Femur (tissue), 1 donor: ENCODE measurements around the gene GPC4.
"Not testable (repeated sequence)": the region's sequence is repeated elsewhere in the genome, so short reads cannot be mapped to it uniquely, and the experiment has no call there.

Source experiments
- DNase-seq: peaks from one replicate; pipeline ENCODE4 v3.0.0-alpha.2; 2017

GPC4 gene

GRCh38 chrX:133302775-133303445, 112.4 kb downstream of the GPC4 start:
- no peak for DNase-seq

DNA sequence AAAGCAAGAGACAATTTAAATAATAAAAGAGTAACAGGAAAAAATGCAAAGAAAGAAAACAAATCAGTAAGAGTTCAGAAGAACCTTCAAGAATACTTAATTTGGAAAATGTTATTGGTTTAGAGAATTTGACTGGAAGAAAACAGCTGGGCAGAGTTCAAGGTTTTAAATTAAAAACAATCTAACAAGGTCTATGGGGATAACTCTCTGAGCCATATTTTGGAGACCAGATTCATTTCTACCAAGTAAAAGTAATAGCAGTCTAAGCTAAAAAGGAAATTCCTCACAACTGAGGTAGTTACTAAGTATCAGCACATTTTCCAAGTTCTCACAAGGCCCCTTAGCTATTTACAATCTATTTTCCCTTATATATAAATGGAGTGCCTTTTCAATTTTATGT, 114.7 kb downstream of the GPC4 start:
- no peak for DNase-seq

DNA sequence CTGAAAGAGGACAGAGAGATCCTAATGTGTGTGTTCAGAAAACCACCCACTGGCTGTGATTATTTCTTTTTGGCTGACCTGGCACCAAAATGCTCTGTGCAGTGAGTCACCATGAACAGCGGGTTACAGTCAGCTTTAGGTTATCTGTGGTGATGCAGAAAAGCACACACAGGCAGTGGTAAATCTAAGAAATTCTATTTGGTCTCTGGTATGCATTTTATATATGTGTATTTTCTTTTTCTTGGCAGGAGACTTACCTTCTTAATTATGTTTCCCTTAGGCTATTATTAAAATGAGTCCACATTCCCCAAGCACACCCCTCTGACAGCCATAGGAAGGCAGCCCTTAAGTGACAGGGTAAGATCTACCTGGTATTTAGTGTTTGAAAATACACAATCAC, 118.0 kb downstream of the GPC4 start:
- no peak for DNase-seq

GRCh38 chrX:133294126-133294525, 121.2 kb downstream of the GPC4 start:
- DNase-seq = peak; percentile 23

DNA sequence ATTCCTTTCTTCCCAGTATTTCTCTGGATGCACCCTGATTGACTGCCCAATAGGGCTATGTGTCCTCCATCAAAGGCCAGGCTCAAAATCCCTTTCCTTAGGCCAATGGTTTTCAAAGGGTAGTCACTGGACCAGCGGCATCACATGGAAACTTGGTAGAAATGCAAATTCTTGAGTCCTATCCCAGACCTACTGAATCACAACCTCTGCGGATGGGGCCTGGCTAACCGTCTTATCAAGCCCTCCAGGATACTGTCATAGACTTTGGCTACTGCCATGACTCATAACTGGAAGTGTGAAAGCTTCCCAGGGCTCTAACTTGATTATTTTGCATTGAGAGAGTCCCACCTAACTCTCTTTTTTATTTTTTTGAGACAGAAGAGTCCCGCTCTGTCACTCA, 125.2 kb downstream of the GPC4 start:
- no peak for DNase-seq

- no peak for DNase-seq
Measured at GRCh38 chrX:133287860-133288259, 127.4 kb downstream of the GPC4 start.

DNA sequence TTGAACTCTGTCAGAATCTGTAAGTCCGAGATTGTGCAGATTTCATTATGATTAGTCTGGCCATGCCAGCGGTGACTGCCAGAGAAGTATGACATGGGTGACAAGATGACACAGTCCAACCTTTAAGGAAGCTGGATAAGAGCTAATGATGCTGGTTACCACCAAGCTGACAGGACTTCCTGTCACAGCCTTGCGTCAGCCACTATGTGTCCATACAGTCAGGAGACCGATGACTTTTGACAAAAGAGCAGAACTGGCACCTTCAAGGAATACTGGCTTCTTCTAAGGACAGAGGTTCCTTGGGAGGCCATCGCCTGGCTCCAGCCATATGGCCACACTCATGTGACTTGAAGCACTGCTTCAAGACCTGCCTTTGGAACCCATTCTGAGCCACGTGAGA, 129.9 kb downstream of the GPC4 start:
- DNase-seq = no peak

- DNase-seq = not testable (repeated sequence)
Measured at GRCh38 chrX:133279112-133279730, 136.1 kb downstream of the GPC4 start.

GRCh38 chrX:133273180-133273579, 142.1 kb downstream of the GPC4 start:
- no peak for DNase-seq

- DNase-seq = no peak
Measured at GRCh38 chrX:133269168-133269567, 146.1 kb downstream of the GPC4 start.

- DNase-seq = no peak
Measured at GRCh38 chrX:133267621-133268020, 147.7 kb downstream of the GPC4 start.

DNA sequence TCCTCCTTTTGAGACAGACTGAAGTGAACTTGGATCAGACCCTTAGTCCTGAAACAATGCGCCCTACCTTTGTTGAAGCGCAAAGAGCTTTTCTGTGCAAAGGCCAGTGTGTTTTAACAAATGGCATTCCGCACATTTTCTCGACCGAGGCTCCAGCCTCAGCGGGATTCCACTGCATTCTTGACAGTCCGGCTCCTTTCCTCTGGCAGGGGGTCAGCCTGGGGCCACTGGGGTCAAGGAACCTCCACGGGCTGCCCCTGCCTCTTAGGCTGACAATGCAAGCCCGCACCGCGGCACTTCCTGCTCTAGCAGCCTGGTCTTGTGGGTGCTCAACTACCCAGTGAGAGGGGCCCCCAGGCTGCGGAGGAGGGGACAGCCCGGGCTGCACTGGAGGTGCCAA, 150.0 kb downstream of the GPC4 start:
- peak; percentile 24 for DNase-seq

DNA sequence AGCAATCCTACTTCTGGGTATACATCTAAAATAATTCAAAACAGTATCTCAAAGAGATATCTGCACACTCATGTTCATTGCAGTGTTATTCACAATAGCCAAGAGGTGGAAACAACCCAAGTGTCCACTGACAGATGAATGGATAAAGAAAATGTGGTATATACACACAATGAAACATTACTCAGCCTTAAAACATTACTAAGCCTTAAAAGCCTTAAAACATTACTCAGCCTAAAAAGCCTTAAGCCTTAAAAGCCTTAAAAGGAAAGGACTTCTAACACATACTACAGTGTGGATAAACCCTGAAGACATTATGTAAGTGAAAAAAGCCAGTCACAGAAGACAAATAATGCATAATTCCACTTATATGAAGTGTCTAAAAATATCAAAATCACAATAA, 156.8 kb downstream of the GPC4 start:
- no peak for DNase-seq

DNA sequence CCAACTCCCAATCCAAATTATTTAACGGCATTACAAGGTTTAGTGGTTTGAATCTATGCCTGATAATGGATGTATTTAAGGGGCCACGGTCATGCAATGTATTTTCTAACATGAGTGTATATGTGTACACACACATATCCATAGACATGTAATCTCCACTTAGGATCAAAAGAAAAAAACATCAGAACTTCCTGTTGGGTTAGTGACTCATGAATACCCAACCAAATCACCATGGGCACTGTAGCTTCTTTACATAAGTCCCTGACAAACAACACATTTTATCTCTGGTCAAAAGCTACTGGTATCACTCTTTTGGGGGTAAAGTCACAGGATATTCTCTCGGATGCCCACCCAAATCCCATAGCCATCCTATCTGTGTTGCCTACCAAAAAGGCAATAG, 160.6 kb downstream of the GPC4 start:
- no peak for DNase-seq

- no peak for DNase-seq
Measured at GRCh38 chrX:133251204-133251603, 164.1 kb downstream of the GPC4 start.

GRCh38 chrX:133250184-133251100, 164.8 kb downstream of the GPC4 start:
- peak; percentile 55 for DNase-seq
